GM19468 (cell line): ENCODE results near the gene HTR1D.

ENCODE experiments used
- ATAC-seq: cut with Tn5 transposase; IDR thresholded peaks from one replicate; pipeline ENCODE4 v1.9.1; 2021; ENCODE audit warnings: mild to moderate bottlenecking, moderate library complexity, moderate number of reproducible peaks; ENCODE audit not compliant: unreplicated experiment; ENCODE audit errors: extremely low read depth

The HTR1D gene

DNA sequence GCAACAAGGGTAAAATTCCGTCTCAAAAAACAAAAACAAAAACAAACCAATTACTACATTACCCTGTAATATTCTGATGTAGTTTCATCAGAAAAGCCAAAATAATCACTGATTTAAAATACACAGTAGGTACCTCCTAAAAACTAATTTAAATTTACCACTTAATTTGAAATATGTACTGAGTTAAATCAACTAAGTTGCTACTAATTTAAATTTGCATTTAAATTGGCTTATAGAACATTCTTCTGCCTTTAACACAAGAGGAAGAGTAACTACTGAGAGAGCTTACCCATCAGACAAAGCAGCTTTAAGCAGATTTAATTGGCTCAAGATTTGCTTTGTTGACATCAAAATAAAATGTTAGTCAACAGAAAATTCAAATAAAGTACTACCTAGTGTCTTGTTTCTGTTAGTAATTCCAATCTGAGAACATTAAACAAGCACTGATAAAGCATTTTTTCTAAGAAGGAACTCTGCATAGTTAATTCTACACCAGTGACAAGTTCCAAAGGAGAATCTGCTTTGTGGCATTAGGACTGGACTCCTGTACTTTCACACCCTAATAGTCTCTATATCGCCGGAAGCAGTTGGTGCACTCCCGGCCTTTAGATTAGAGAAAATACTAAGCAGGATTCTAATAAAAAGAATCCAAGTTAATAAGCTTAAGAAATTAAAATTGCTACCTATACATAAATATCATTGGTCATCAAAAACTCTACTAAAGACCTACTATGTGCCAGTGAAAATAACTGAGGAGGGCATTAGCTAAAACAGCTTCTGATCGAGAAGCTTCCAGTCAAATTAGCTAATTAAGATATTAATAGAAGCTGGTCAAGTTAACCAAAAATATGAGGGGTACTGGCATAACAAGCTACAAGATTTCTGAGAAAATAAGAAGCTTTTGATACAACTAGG lies 57.1 kb downstream of the HTR1D start:
- no peak for ATAC-seq

DNA sequence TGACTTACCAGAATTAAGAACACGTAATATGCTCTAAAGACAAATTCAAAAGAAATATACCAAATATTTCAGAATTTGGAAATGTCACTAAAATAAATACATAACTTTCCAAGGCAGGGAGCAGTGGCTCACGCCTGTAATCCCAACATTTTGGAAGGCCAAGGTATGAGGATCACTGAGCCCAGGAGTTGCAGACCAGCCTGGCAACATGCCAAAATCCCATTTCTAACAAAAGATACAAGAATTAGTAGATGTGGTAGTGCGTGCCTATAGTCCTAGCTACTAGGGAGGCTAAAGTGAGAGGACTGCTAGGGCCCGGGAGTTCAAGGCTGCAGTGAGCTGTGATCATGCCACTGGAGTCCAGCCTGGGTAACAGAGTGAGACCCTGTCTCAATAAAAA lies 60.4 kb downstream of the HTR1D start:
- no peak for ATAC-seq

DNA sequence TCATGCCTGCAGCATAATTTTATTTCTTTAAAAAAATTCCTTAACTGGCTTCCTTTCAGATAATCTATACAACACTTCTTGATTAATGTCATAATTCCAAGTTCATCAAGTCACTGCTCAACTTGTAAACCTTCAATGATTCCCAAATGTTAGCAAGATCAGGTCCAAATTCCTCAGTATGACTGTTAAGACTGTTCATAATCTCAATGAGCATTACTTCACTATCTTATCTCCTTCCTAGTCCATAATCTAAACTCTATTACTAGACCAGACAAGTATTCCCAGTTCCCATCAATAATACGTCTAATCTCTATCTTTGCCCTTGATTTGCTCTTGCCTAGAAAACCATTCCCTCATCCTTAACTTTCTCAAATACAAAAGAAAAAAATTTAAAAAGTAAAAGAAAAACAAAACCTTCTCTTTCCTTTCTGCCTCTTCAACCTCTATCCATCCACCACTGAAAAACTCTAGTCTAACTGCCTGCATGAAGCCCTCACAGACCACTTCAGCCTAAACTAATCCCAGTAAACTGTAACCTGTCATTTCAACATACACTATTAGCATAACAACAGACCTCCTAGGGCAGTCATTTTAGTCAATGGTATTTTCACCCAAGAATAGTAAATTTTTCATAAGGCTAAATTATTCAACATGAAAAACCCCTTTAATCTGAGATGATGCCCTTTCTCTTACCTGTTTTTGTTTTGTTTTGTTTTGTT lies 64.2 kb downstream of the HTR1D start:
- ATAC-seq: no peak

DNA sequence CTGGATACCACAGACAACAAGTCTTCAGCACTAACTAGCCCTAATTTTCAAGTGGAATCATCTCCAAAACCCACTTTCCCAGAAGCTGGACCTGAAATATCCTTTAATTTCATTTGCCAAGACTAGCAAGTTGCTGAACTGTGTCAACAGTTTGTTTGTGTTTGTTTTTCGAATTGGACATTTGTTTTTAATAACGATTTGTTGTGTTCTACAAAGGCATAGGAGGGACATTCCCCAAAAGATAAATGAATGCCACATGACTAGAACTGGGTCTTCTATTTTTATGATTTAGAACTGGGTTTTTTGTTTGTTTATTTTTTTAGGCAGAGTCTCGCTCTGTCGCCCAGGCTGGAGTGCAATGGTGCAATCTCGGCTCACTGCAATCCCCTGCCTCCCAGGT lies 66.6 kb downstream of the HTR1D start:
- no peak for ATAC-seq

DNA sequence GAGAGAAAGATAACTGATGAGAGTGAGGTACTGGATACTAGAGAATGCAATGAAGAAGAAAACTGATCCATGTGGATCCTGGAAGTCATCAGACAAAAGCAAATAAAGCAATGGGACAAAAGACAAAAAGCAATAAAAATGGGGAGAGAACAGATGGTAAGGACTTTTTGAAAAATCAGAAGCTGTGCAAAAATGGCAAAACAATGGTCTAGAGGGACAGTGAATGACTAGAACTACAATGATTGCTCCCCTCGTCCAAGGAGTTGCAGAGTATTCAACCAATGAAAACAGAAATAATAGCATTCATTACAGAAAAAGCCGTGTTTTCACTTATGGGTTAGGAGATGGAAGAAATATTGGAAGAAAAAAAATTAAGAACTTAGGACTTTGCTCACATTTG lies 67.2 kb downstream of the HTR1D start:
- ATAC-seq: no peak

DNA sequence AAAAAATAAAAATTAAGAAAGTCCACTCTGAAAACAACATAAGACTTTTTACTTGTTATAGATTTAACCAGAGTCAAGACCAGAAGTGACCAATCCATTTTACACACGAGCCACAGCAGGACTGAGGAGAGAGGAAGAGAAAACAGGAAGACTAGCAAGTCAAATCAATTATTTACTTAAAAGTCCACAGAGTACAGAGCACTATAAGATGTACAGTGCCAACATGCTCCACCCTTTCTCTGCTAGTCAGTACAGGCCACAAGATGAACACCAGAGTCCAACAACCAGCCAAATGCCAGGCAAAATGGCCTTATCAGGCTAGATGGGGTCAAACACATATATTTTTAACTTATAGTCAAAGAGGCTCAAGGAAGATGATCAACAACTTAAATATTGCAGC lies 68.2 kb downstream of the HTR1D start:
- no peak for ATAC-seq

GRCh38 chr1:23148084-23148483 lies 69.2 kb downstream of the HTR1D start:
- ATAC-seq: no peak
